IMR-90 (cell line): Measurements from ENCODE around the gene MAZ.

ENCODE experiments used
- POLR2A ChIP-seq: IDR thresholded peaks from 2 replicates; pipeline ENCODE4 v1.6.1; 2012; ENCODE audit warnings: mild to moderate bottlenecking, low read depth, low read length
- RFX5 ChIP-seq: IDR thresholded peaks from 2 replicates; pipeline ENCODE4 v1.8.0; 2012; ENCODE audit warnings: low read depth, mild to moderate bottlenecking, low read length, moderate library complexity
- TF ChIP-seq, protein P1 (sequence below): conservative IDR thresholded peaks from 2 replicates; pipeline ENCODE4 v1.5.1; 2012; ENCODE audit warnings: mild to moderate bottlenecking, low read depth, low read length, improper control_type of control experiment
- TF ChIP-seq, protein P2 (sequence below): fragments of 150-350 bp; IDR thresholded peaks from 2 replicates; pipeline ENCODE4 v1.6.1; 2017; ENCODE audit warnings: mild to moderate bottlenecking, antibody characterized with exemption, low read length, low read depth

DNA sequence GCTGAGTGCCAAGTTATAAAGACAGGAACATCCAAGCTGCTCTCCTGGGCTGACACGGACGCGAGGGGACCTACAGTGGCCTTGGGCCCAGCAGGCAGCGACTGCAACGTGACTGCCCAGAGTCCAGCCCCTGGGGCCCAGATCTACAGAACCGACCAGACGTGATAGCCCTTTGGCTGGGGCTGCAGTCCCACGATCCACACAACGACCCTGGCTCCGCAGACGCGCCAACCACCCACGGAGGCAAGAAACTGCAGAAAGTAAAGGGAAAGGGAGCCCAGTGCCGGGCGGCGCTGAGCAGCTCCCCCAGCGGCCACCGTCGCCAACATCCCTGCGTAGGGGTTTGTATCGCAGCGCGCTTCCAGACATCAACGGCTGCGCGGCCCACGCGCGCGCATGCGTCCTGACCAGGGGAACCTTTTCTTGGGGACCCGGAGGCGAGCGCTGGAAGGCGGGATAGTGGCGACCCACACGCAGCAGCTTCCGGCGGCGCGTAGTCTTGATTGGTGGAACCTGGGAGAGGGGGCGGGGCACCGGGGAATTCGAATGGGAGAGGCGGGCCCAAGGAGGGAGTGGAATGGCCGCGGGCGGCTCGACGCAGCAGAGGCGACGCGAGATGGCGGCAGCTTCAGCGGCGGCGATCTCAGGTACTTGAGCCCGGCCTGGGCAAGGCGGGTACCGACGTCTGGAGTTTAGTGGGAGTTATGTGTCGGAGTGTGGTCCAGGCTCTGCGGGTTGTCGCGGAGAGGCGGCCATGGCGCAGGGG, 16.0 kb upstream of the MAZ start, which contains the start of gene KIF22:
- TF ChIP-seq, protein P1, sequence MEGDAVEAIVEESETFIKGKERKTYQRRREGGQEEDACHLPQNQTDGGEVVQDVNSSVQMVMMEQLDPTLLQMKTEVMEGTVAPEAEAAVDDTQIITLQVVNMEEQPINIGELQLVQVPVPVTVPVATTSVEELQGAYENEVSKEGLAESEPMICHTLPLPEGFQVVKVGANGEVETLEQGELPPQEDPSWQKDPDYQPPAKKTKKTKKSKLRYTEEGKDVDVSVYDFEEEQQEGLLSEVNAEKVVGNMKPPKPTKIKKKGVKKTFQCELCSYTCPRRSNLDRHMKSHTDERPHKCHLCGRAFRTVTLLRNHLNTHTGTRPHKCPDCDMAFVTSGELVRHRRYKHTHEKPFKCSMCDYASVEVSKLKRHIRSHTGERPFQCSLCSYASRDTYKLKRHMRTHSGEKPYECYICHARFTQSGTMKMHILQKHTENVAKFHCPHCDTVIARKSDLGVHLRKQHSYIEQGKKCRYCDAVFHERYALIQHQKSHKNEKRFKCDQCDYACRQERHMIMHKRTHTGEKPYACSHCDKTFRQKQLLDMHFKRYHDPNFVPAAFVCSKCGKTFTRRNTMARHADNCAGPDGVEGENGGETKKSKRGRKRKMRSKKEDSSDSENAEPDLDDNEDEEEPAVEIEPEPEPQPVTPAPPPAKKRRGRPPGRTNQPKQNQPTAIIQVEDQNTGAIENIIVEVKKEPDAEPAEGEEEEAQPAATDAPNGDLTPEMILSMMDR: peak; percentile 80
- TF ChIP-seq POLR2A: peak; percentile 52; the same call in 1 of the 2 replicates
- TF ChIP-seq RFX5: peak; percentile 46; the same call in 1 of the 2 replicates
- TF ChIP-seq, protein P2, sequence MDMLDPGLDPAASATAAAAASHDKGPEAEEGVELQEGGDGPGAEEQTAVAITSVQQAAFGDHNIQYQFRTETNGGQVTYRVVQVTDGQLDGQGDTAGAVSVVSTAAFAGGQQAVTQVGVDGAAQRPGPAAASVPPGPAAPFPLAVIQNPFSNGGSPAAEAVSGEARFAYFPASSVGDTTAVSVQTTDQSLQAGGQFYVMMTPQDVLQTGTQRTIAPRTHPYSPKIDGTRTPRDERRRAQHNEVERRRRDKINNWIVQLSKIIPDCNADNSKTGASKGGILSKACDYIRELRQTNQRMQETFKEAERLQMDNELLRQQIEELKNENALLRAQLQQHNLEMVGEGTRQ: no peak
